Measurements from ENCODE around the gene ZP1.
A peak's percentile ranks its signal among the peaks of the same experiment; 100 is the strongest.

The ZP1 gene

DNA sequence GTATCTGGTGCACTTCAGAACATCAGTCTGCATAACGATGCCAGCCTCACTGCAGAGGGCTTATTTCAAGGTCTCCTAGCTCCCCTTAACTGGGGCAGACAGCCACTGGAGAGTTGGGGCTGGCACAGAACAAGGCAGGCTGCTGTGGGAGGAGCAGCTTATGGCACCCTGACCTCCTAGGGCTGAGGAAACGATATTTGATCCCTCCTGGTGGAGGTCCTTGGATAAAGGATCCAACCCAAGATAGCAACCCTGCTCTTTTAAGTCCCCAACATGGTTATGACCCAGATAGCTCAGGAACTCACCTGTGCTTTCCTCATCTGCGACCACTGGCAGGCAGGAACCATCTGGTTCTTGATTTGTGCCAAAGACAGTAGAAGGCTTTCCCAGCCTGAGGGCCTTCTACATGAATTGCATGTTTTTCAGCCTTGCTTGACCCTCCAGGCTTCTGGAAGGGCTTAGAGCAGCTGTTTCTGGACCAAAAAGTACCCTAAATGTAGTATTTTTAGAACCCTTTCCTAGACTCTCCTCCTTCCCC is 49.4 kb downstream of the ZP1 start:
- no peaks in the 10 kb centered on the region for H3K27me3 Mint-ChIP-seq
- H3K9me3 Mint-ChIP-seq = no peaks in the 10 kb centered on the region
- H3K27ac Mint-ChIP-seq = no peak overlapping the region
- H3K4me1 Mint-ChIP-seq = peaks cover 66% of the 10 kb centered on the region
- H3K4me3 Mint-ChIP-seq = no peak overlapping the region
- no peak for ATAC-seq
- no peak for DNase-seq

DNA sequence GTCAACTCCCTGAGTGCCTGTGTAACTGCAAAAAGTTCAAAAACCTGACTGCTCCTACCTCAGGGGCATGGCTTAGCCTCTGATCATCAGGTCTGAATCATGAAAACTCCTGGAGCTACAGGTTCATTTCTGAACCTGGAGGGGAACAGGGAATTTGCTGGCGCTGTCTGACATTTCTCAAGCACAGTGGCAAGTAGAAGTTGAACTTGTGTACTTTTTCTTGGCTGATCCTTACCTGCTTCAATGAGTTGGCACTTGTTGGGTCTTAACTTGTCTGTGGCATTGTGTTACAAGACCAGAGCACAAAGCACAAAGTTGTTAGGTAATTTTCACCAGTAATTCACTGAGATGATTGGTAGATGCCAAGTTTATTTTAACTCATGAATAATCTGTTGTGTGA is 49.9 kb downstream of the ZP1 start:
- no peak for DNase-seq
- Mint-ChIP-seq H3K4me1 (peaks cover 60% of the 10 kb centered on the region), H3K27ac (no peak overlapping the region), H3K9me3 (no peaks in the 10 kb centered on the region), H3K27me3 (no peaks in the 10 kb centered on the region), H3K4me3 (peak overlapping the region in 1 of 2 donors; percentile 12)
- no peak for ATAC-seq

DNA sequence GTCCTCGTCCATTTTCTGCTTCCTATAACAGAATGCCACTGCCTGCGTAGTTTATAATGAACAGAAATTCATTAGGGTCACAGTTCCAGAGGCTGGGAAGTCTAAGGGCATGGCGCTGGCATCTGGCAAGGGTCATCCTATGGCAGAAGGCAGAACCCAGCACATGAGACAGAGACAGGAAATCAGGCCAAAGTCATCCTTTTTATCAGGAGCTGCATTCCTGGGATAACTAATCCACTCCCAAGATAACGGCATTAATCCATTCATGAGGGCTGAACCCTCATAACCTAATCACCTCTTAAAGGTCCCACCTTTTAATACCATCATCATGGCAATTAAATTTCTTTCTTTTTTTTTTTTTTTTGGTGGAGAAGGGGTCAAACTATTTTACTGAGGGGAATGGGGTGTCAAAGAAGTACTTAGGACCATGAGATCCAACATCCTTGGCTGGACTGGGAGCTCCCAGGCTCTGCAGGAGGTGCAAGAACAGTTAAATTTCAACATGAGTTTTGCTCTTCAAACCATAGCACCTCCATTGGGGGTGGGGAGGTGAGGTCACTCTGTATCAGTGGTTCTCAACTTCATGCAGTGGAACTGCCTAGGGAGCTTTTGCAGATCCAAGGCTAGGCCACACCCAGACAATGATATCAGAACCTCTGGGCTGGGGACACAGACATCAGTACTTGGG is 51.1 kb downstream of the ZP1 start:
- H3K27me3 Mint-ChIP-seq = no peaks in the 10 kb centered on the region
- no peak overlapping the region for H3K4me3 Mint-ChIP-seq
- no peaks in the 10 kb centered on the region for H3K9me3 Mint-ChIP-seq
- no peak for DNase-seq
- H3K4me1 Mint-ChIP-seq = peaks cover 49% of the 10 kb centered on the region
- H3K27ac Mint-ChIP-seq = no peak overlapping the region
- ATAC-seq = no peak

DNA sequence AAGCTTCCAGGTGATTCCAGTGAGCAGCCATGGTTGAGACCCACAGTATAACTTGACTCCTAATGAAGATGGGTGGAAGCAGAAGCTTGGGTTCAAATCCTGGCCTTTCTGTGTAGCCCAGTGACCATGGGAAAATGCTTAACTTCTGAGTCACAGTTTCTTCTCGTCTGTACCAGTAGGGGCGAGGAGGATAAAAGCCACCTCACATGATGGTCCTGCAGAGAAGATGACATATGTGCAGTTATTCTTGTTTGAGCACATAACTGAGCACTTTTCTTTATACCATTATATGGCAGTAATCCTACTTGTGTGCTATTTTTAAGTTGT is 51.6 kb downstream of the ZP1 start:
- Mint-ChIP-seq H3K9me3 (no peaks in the 10 kb centered on the region), H3K27ac (no peak overlapping the region), H3K4me1 (peaks cover 45% of the 10 kb centered on the region), H3K4me3 (no peak overlapping the region), H3K27me3 (no peaks in the 10 kb centered on the region)
- no peak for DNase-seq
- ATAC-seq = no peak

DNA sequence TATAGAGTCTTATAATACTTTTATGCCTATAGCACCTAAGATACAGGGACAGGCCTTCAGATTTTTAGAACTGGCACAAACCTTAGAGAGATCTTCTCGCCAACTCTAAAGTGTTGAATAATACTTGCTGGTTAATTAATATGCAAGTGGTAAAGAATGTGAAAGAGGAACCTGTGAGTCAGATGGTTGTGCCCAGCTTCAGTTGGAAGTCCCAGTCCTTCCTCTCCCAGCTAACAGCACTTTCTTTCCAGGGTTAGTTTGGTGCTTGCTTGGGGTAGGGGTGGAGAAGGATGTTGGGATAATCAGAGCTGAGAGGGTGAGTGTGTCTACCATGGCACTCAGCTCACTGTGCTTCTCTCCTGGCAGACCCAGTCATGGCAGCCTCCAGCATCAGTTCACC is 52.0 kb downstream of the ZP1 start:
- DNase-seq (no peak), ATAC-seq (no peak)
- Mint-ChIP-seq H3K27ac (peak overlapping the region in 1 of 2 donors; percentile 48), H3K9me3 (no peaks in the 10 kb centered on the region), H3K27me3 (no peaks in the 10 kb centered on the region), H3K4me3 (no peak overlapping the region), H3K4me1 (peaks cover 46% of the 10 kb centered on the region)

DNA sequence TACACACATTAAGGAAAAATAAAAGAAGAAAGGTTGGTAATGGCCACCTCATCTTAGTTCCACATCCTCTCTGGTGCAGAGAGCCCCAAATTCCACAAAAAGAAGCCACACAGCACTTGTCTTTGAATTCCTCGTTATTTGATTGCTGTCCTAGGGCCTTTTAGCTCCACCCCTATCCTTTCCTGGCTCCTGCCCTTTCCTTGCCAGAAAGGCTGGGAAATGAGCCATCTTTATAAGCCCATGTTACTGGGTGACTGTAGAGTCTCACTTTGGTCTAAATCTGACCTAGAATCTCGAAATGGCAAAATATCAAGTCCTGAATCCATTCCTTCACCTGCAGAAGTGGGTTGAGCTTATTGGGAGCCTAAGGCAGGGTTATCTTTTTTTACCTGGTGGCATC is 52.6 kb downstream of the ZP1 start:
- H3K4me1 Mint-ChIP-seq = peaks cover 50% of the 10 kb centered on the region
- ATAC-seq (no peak), DNase-seq (no peak)
- H3K9me3 Mint-ChIP-seq = no peaks in the 10 kb centered on the region
- peaks cover 2% of the 10 kb centered on the region for H3K27me3 Mint-ChIP-seq
- no peak overlapping the region for H3K27ac Mint-ChIP-seq
- H3K4me3 Mint-ChIP-seq = no peak overlapping the region

DNA sequence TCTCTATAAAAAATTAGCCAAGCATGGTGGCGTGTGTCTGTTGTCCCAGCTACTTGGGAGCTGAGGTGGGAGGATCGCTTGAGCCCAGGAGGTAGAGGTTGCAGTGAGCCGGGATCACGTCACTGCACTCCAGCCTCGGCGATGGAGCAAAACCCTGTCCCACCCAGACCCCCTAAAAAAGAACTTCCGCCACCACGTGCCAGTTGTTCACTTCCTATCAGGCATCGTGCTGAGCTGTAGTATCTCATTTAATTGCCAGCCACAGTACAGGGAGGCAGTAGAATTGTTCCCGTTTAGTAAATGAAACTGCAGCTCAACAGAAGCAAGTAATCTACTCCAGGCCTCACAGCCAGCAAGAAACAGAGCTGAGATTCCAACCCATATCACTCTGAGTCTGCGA is 53.9 kb downstream of the ZP1 start:
- H3K27me3 Mint-ChIP-seq = peaks cover 15% of the 10 kb centered on the region
- ATAC-seq (no peak), DNase-seq (no peak)
- no peaks in the 10 kb centered on the region for H3K9me3 Mint-ChIP-seq
- no peak overlapping the region for H3K27ac Mint-ChIP-seq
- no peak overlapping the region for H3K4me3 Mint-ChIP-seq
- peaks cover 51% of the 10 kb centered on the region for H3K4me1 Mint-ChIP-seq

DNA sequence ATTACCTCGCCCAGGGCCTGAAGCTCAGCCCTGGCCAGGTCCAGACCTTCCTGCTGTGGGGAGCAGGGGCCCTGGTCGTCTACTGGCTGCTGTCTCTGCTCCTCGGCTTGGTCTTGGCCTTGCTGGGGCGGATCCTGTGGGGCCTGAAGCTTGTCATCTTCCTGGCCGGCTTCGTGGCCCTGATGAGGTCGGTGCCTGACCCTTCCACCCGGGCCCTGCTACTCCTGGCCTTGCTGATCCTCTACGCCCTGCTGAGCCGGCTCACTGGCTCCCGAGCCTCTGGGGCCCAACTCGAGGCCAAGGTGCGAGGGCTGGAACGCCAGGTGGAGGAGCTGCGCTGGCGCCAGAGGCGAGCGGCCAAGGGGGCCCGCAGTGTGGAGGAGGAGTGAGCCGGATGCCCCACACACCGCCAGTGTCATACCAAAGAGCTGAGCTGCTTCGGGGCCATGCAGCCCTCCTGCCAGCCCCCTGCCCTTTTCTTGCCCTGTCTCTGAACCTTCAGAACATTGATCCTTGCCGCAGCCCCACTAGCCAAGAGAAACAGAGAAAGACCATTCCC is 54.5 kb downstream of the ZP1 start:
- no peak for ATAC-seq
- Mint-ChIP-seq H3K9me3 (no peaks in the 10 kb centered on the region), H3K4me3 (no peak overlapping the region)

DNA sequence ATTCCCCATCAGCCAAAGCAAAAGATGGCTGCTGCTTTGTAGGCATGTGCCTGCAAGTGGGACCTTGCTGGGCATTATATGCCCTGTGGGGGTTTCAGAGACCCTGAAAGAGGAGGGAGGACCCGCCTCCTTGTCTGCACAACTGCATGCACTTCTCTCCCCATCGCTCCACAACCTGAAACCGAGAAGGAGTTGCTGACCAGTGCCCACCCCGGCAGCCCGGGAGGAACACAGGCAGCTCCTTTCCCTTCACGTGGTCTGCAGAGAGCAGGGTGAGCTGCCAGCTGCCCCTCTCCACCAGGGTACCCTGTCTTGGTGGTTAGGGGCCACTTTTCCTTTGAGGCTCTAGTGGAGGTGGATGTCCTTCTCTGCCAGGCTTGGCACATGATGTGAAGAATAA is 55.6 kb downstream of the ZP1 start:
- no peak overlapping the region for H3K4me3 Mint-ChIP-seq
- no peak for DNase-seq
- H3K27me3 Mint-ChIP-seq = peaks cover 30% of the 10 kb centered on the region
- no peak overlapping the region for H3K27ac Mint-ChIP-seq
- no peak for ATAC-seq
- no peaks in the 10 kb centered on the region for H3K9me3 Mint-ChIP-seq
- H3K4me1 Mint-ChIP-seq = peaks cover 39% of the 10 kb centered on the region

More for the DNA sequence above, 54.5 kb downstream of the ZP1 start:
- peaks cover 21% of the 10 kb centered on the region for H3K27me3 Mint-ChIP-seq
- peaks cover 45% of the 10 kb centered on the region for H3K4me1 Mint-ChIP-seq
- DNase-seq = no peak
- no peak overlapping the region for H3K27ac Mint-ChIP-seq

DNA sequence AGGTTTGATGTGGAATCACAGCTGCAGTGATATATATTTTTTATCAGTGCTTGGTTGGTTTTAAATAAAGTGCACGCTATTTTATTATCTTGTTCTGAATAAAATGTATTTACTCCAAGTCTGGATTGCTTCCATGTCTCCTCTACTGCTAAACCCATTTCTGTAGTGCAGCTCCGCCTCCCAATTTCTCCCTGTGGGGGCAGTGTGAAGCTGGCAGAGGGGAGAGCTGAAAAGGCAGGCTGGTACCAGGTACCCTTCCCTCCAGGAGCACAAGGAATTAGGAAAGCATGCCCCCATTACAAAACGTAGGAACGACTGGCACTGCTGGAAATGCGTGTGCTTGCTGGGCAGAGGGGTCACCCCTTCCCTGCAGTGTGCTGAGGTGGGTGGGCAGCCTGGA is 56.0 kb downstream of the ZP1 start:
- Mint-ChIP-seq H3K4me1 (peaks cover 38% of the 10 kb centered on the region), H3K27me3 (peaks cover 30% of the 10 kb centered on the region), H3K27ac (no peak overlapping the region), H3K9me3 (no peaks in the 10 kb centered on the region), H3K4me3 (peak overlapping the region in 1 of 2 donors; percentile 38)
- no peak for ATAC-seq
- no peak for DNase-seq

DNA sequence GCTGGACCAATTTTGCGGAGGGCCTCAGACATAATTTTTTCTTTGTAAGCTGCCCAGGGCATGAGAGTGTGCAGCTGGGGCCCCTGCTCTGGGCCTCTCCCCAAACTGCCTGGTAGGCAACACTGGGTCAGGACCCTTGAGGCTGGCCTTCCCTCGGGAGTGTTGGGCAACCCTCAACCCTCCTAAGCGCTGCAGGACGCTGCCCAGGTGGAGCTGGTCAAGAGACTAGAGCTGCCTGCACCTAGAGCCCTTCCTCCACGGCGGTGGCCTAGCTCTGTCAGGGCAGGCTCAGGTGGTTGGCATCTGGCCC is 56.4 kb downstream of the ZP1 start:
- Mint-ChIP-seq H3K27ac (no peak overlapping the region), H3K4me1 (peaks cover 33% of the 10 kb centered on the region), H3K4me3 (peak overlapping the region; percentile 43 to 73), H3K9me3 (no peaks in the 10 kb centered on the region), H3K27me3 (peaks cover 30% of the 10 kb centered on the region)
- DNase-seq = no peak
- peak; percentile 4 for ATAC-seq

DNA sequence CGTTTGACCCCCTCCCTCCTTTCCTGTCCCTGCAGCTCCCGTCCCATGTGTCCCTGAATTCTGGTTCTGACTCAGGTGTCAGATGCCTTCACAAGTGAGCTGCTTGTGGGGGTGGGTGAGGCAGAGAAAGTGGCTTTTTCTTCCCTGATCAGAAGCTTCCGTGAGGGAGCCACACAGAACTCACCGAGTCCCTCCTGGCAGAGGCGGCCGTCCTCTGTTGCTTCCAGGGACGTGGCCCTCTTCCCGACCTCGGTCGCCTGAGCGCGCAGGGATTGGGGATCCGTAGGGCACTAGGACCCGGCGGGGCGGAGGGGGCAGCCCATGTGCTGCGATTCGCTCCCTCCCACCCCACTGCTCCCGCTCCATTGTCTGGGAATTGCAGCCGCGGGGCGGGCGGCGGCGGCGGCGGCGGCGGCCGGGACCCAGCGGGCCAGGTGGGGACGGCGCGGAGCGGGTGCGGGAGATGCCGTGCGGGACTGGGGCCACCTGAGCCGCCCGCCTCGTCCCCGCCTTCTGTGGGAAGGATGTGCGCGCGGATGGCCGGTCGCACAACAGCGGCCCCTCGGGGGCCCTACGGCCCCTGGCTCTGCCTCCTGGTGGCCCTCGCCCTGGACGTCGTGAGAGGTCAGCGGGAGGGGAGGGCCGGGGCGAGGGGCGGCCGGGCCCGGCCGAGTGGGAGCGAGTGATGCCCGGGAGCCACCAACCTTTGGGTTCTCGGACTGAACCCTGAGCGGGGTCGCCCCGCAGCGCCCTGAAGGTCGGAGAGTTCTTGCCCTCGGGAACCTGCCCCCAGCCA is 57.0 kb downstream of the ZP1 start, which contains the start of gene TMEM132A:
TSS of gene TMEM132A (plus strand) at position 351 of the 796 bp plus-strand sequence. CDS start at position 525, 174 bp downstream.
- ATAC-seq = peak; percentile 62
- Mint-ChIP-seq H3K4me1 (peaks cover 28% of the 10 kb centered on the region), H3K27me3 (peaks cover 30% of the 10 kb centered on the region), H3K9me3 (no peaks in the 10 kb centered on the region), H3K4me3 (peak within 1 kb of the TSS; percentile 59 to 73), H3K27ac (no peak within 1 kb of the TSS)
- DNase-seq = no peak
